Breast epithelium (tissue), 3 donors: ENCODE data around the gene FZD8.
A peak's percentile ranks its signal among the peaks of the same experiment; 100 is the strongest.

Experiments
- CTCF ChIP-seq, 3 donors: fragments of 450-650 bp; IDR thresholded peaks; one replicate each; pipeline ENCODE4 v1.5.1; 2016 to 2017; ENCODE audit warnings: antibody characterized with exemption in 3 of 3, mild to moderate bottlenecking in 3 of 3, moderate library complexity in 3 of 3
- POLR2A ChIP-seq: fragments of 450-650 bp; IDR thresholded peaks from one replicate; pipeline ENCODE4 v1.6.1; 2016; ENCODE audit warnings: antibody characterized with exemption, mild to moderate bottlenecking, moderate library complexity
- POLR2AphosphoS5 ChIP-seq, 3 donors: sonication (generic); formaldehyde crosslinking; IDR thresholded peaks; one replicate each; pipeline ENCODE4 v1.6.1; 2017; ENCODE audit warnings: antibody characterized with exemption in 3 of 3

- TF ChIP-seq CTCF (IDR thresholded peaks at IDR 0.05) (peak in 1 of 3 donors; percentile 15), POLR2AphosphoS5 (IDR thresholded peaks at IDR 0.05) (no peak), POLR2A (no peak)
Observed at GRCh38 chr10:35639728-35640401, 2.2 kb downstream of the FZD8 start.
